Retinal pigment epithelial cell (primary cell): ENCODE measurements around the gene CHAC2.

Experiments used
- DNase-seq: peaks from one replicate; pipeline ENCODE4 v3.0.0-alpha.2; 2010; ENCODE audit warnings: low read depth
- H3K4me3 ChIP-seq: 2 replicates; pipeline ENCODE4 v1.5.1; 2011; ENCODE audit warnings: mild to moderate bottlenecking, low read length, control low read depth, moderate library complexity
- CTCF ChIP-seq: conservative IDR thresholded peaks from 2 replicates; pipeline ENCODE4 v1.5.1; 2011; ENCODE audit warnings: low read depth, low read length, control low read depth, inconsistent platforms

CHAC2 gene

GRCh38 chr2:53778536-53779162 is 11.0 kb downstream of the CHAC2 start:
- no peak for DNase-seq
- no peak overlapping the region for H3K4me3 ChIP-seq
- no peak for TF ChIP-seq CTCF

- no peak for TF ChIP-seq CTCF
- H3K4me3 ChIP-seq, result no peak overlapping the region
- DNase-seq, result no peak
These were observed 12.5 kb downstream of the CHAC2 start for GRCh38 chr2:53780056-53780455.

- H3K4me3 ChIP-seq, result no peak overlapping the region
- no peak for DNase-seq
- TF ChIP-seq CTCF, result no peak
These were observed 15.1 kb downstream of the CHAC2 start for GRCh38 chr2:53782676-53783075.

GRCh38 chr2:53784436-53784835 is 16.8 kb downstream of the CHAC2 start:
- DNase-seq, result no peak
- no peak overlapping the region for H3K4me3 ChIP-seq
- no peak for TF ChIP-seq CTCF

GRCh38 chr2:53785366-53785765 is 17.8 kb downstream of the CHAC2 start:
- no peak for TF ChIP-seq CTCF
- DNase-seq, result no peak
- H3K4me3 ChIP-seq, result peak overlapping the region; percentile 96

GRCh38 chr2:53786352-53786704 is 18.7 kb downstream of the CHAC2 start:
- no peak for DNase-seq
- peak overlapping the region; percentile 96 for H3K4me3 ChIP-seq
- TF ChIP-seq CTCF, result no peak

GRCh38 chr2:53786705-53787613 is 19.4 kb downstream of the CHAC2 start, which contains the start of the genes ASB3 and ERLEC1:
ASB3 (minus strand) TSS chr2:53786953; CDS start chr2:53765572, 21,381 bp downstream.
ERLEC1 (plus strand) TSS chr2:53787044; CDS start chr2:53787211, 167 bp downstream.
- peak within 1 kb of the TSS; percentile 96 for H3K4me3 ChIP-seq
- DNase-seq, result peak; percentile 65
- TF ChIP-seq CTCF, result no peak
